Stomach (tissue), 9 donors: ENCODE data around the gene PLN. TPM values are rescaled to one million over a fixed set of nuclear protein-coding genes. Genes with fewer than 3 reads are reported as not detected.

ENCODE experiments used
- DNase-seq, 2 donors: peaks; one replicate each; pipeline versions ENCODE4 v3.0.0 to v3.0.0-alpha.2; 2013 to 2019
- H3K27ac ChIP-seq, 5 donors: fragments of 200-600 bp in 4 of 5; sonication (generic) in 4 of 5; one replicate each; pipeline ENCODE4 v1.5.1; 2013 to 2019; ENCODE audit warnings: mild to moderate bottlenecking in 1 of 5, moderate library complexity in 1 of 5
- H3K27me3 ChIP-seq, 3 donors: fragments of 200-600 bp; sonication (generic); one replicate each; pipeline ENCODE4 v1.5.1; 2017 to 2019; ENCODE audit warnings: mixed run types in 1 of 3
- H3K36me3 ChIP-seq, 4 donors: fragments of 200-600 bp; sonication (generic); 1 replicate in 3 of 4; 2 replicates in 1 of 4; pipeline ENCODE4 v1.5.1; 2016 to 2019
- H3K4me1 ChIP-seq, 4 donors: fragments of 200-600 bp; sonication (generic); one replicate each; pipeline ENCODE4 v1.5.1; 2016 to 2019
- H3K4me3 ChIP-seq, 4 donors: fragments of 200-600 bp; sonication (generic) in 3 of 4; one replicate each; pipeline ENCODE4 v1.5.1; 2016 to 2019; ENCODE audit warnings: mild to moderate bottlenecking in 1 of 4
- H3K9me3 ChIP-seq, 4 donors: fragments of 200-600 bp; sonication (generic); one replicate each; pipeline ENCODE4 v1.5.1; 2016 to 2019
- CTCF ChIP-seq, 7 experiments: fragments of 450-650 bp in 4 of 7; fragments of 200-600 bp in 3 of 7; sonication (generic) in 3 of 7; IDR thresholded peaks; one replicate each; pipeline ENCODE4 v1.5.1; 2016 to 2019; ENCODE audit warnings: antibody characterized with exemption in 7 of 7, control low read depth in 2 of 7, mild to moderate bottlenecking in 1 of 7
- EP300 ChIP-seq: sonication (generic); formaldehyde crosslinking; IDR thresholded peaks from one replicate; pipeline ENCODE4 v1.6.1; 2017; ENCODE audit warnings: antibody characterized with exemption
- POLR2A ChIP-seq, 4 donors: fragments of 450-650 bp; IDR thresholded peaks; one replicate each; pipeline ENCODE4 v1.6.1; 2016; ENCODE audit warnings: antibody characterized with exemption in 4 of 4, control low read depth in 2 of 4, mild to moderate bottlenecking in 1 of 4, moderate library complexity in 1 of 4
- POLR2AphosphoS5 ChIP-seq, 3 donors: sonication (generic); formaldehyde crosslinking; IDR thresholded peaks; one replicate each; pipeline ENCODE4 v1.6.1; 2016; ENCODE audit warnings: antibody characterized with exemption in 3 of 3
- WGBS, 5 donors: extraction: QIAGEN DNeasy Blood & Tissue Kit in 3 of 5; methylation state at CpG; one replicate each; pipeline versions ENCODE4 v1.1.5 to v1.1.7; 2013 to 2018; 5-methylcytosine and 5-hydroxymethylcytosine counted together
- intact Hi-C: fragments of 100-400 bp; cut with DNase I; formaldehyde crosslinking; loops from one replicate; pipeline ENCODE4 v1.15.1; 2023; ENCODE audit warnings: low total_unique reads
- polyA plus RNA-seq, 3 donors: library from polyadenylated mRNA; stranded (reverse); fragments of 200-250 nt; gene quantifications; one replicate each; pipeline ENCODE4 v1.2.3, GENCODE V29; 2013
- total RNA-seq, 5 donors: library from RNA; depleted of rRNA; stranded (reverse); fragments of >200 nt; gene quantifications; one replicate each; pipeline versions ENCODE4 v1.1.0 to v1.2.3, GENCODE V29; 2014 to 2016
- donor health status: healthy with polysubstance abuse.
- donor health status: Bipolar disorder and iron deficiency.
- donor health status: healthy.

Gene PLN
- total and polyA plus RNA-seq, 8 donors = 2.3 to 158 (median 27.6) TPM

DNA sequence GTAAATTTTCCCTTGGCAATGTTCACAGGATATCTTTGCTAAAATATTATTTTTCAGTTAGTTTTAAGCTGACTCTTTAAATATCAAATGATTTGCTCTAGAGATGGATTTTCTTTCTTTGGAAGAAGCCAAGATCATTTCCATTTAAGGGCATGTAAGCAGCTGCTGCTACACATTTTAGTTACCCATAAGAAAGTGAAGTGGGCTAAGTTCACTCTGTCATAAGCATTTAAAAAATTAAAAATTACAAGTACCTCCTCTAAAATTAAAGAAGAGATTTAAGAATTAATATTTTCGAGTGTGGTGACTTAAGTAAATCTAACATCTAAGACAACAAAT, 1.2 kb upstream of the PLN start:
- no peaks in the 10 kb centered on the region for H3K9me3 ChIP-seq

DNA sequence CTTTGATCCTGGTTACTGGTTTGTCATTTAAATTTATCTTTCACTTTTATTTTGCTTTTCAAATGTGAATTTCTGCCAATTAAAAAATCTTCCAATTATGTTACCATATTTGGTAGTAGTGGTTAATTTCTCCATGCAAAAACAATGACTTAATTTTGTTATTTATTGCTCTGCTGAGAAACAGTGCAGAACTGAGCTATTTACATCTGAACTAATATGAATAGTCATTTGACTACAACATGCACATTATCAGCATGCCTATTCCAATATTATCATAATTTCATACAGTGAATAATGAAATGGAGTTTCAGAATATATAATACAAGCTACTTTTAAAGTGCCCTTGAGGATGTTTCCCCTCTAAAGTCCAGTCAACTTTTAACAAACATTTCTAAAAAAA, 517 bp downstream of the PLN start:
- Histone ChIP-seq H3K36me3 (no peaks in the 10 kb centered on the region), H3K4me1 (peaks cover 4 to 51% (median 29%) of the 10 kb centered on the region in 4 donors), H3K4me3 (peak overlapping the region in 3 of 4 donors; percentile 23 to 34 (median 25)), H3K27me3 (no peaks in the 10 kb centered on the region), H3K27ac (peak overlapping the region in 4 of 5 donors; percentile 15 to 58 (median 39)), H3K9me3 (no peaks in the 10 kb centered on the region)
- DNase-seq = no peak
- TF ChIP-seq POLR2A (IDR thresholded peaks at IDR 0.05) = no peak
- no peak for TF ChIP-seq POLR2AphosphoS5 (IDR thresholded peaks at IDR 0.05)
- TF ChIP-seq CTCF (IDR thresholded peaks at IDR 0.05) = no peak
- TF ChIP-seq EP300 = no peak
- intact Hi-C loops = no loop called here

More for the DNA sequence above, 1.2 kb upstream of the PLN start:
- intact Hi-C loops = no loop called here
- Histone ChIP-seq H3K27me3 (no peaks in the 10 kb centered on the region), H3K27ac (peak overlapping the region in 3 of 5 donors; percentile 44 to 62 (median 58)), H3K4me1 (peaks cover 4 to 39% (median 22%) of the 10 kb centered on the region in 4 donors), H3K4me3 (no peak overlapping the region), H3K36me3 (no peaks in the 10 kb centered on the region)
- TF ChIP-seq CTCF (IDR thresholded peaks at IDR 0.05) (no peak), POLR2AphosphoS5 (IDR thresholded peaks at IDR 0.05) (no peak), EP300 (no peak), POLR2A (IDR thresholded peaks at IDR 0.05) (no peak)
- 34 to 67% (median 51%) methylated on average over 1 of the region's 1 CpG for WGBS, 5 donors
- no peak for DNase-seq

DNA sequence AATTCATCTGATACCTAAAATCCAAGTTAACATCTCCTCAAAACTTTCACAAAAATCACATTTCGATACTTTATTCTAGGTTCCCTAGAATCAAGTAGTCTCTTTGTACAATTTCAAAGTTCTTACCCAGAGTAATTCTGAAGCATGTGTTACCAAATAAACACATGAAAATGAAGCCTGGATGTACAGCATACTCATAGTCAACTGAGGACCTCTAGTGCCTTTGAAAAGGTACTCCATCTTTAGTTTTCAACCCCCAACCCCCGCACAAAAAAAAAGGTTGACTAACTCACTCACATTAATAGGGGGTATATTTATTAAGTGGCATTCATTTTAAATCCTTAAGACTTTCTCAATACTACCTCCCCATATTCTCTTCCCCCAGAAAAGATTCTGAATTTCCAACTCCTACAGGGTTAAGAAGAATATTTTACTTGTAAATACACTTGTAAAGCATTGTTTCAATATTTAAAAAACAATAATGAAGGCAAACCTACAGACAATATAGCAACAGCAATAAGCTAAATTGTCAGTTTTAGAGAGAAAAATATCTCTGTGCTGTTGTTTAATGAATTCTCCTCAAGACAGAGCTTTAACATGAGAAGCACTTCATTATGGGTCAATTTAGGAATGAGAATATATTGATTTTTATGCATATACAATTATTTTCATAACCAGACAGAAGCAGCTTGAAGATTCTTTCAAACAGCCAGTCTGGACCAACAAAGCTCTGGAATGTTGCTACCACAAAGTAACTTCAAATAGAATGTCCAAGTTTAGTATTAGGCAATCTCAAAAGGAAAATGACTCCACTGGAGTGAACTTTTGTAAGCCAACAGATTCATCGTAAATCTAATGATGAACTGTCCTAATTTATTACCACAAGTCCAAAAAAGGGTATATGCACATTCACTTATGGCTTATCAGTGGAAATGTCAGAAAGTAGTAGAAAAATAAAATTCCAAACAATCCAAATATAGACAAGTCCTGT, 3.3 kb downstream of the PLN start:
- Histone ChIP-seq H3K36me3 (peaks cover 0 to 8% (median 2%) of the 10 kb centered on the region in 4 donors), H3K4me1 (peaks cover 0 to 36% (median 18%) of the 10 kb centered on the region in 4 donors), H3K27ac (peak overlapping the region in 1 of 5 donors; percentile 8), H3K9me3 (no peaks in the 10 kb centered on the region), H3K27me3 (no peaks in the 10 kb centered on the region), H3K4me3 (peak overlapping the region in 2 of 4 donors; percentile 17 to 34)
- intact Hi-C loops = no loop called here
- DNase-seq = peak in 1 of 2 donors; percentile 70
- TF ChIP-seq CTCF (IDR thresholded peaks at IDR 0.05) (peak in 4 of 7 experiments; percentile 16 to 49 (median 41)), POLR2A (IDR thresholded peaks at IDR 0.05) (no peak)
- 16 to 36% (median 31%) methylated on average over 3 of the region's 3 CpGs for WGBS, 5 donors

- Histone ChIP-seq H3K27me3 (no peaks in the 10 kb centered on the region), H3K27ac (no peak overlapping the region), H3K4me1 (peaks cover 0 to 36% (median 13%) of the 10 kb centered on the region in 4 donors), H3K36me3 (peaks cover 0 to 8% (median 2%) of the 10 kb centered on the region in 4 donors), H3K9me3 (no peaks in the 10 kb centered on the region), H3K4me3 (peak overlapping the region in 1 of 4 donors; percentile 7)
- intact Hi-C loops = no loop called here
- DNase-seq = no peak
- TF ChIP-seq POLR2AphosphoS5 (IDR thresholded peaks at IDR 0.05) (no peak), CTCF (IDR thresholded peaks at IDR 0.05) (no peak), EP300 (no peak), POLR2A (IDR thresholded peaks at IDR 0.05) (no peak)
- WGBS, 5 donors = 39 to 71% (median 56%) methylated on average over 1 of the region's 1 CpG
These were observed 5.0 kb downstream of the PLN start for GRCh38 chr6:118553132-118553531.
